Mesenchymal stem cell (in vitro differentiated cells and primary cell): ENCODE results near the gene TBXA2R.

Experiments
- DNase-seq: peaks from one replicate; pipeline ENCODE4 v3.0.0-alpha.2; 2013
- H2AFZ ChIP-seq: one replicate; pipeline ENCODE4 v1.6.1; 2013; ENCODE audit warnings: low read depth, mild to moderate bottlenecking, control low read depth, inconsistent platforms, low read length, moderate library complexity
- H2AK5ac ChIP-seq: 2 replicates; pipeline ENCODE4 v1.6.1; 2013; ENCODE audit warnings: low read length, moderate library complexity, mild to moderate bottlenecking, inconsistent platforms; ENCODE audit not compliant: severe bottlenecking
- H2BK120ac ChIP-seq: one replicate; pipeline ENCODE4 v1.6.1; 2013; ENCODE audit warnings: low read depth, mild to moderate bottlenecking, inconsistent platforms, low read length, moderate library complexity
- H2BK12ac ChIP-seq, 2 experiments: one replicate each; pipeline ENCODE4 v1.6.1; 2013; ENCODE audit warnings: inconsistent platforms in 2 of 2, low read length in 2 of 2, mild to moderate bottlenecking in 2 of 2, moderate library complexity in 2 of 2, control low read depth in 1 of 2
- H2BK15ac ChIP-seq: one replicate; pipeline ENCODE4 v1.6.1; 2013; ENCODE audit warnings: mild to moderate bottlenecking, low read depth, inconsistent platforms; ENCODE audit not compliant: poor library complexity, severe bottlenecking
- H2BK5ac ChIP-seq: 2 replicates; pipeline ENCODE4 v1.6.1; 2013; ENCODE audit warnings: low read depth, mild to moderate bottlenecking, low read length, control low read depth, inconsistent platforms; ENCODE audit not compliant: poor library complexity, severe bottlenecking
- H3K14ac ChIP-seq, 2 experiments: one replicate each; pipeline ENCODE4 v1.6.1; 2013; ENCODE audit warnings: inconsistent platforms in 2 of 2, low read length in 2 of 2, control low read depth in 1 of 2, mild to moderate bottlenecking in 1 of 2, moderate library complexity in 1 of 2
- H3K18ac ChIP-seq, 2 experiments: one replicate each; pipeline ENCODE4 v1.6.1; 2013; ENCODE audit warnings: inconsistent platforms in 2 of 2, low read length in 2 of 2, control low read depth in 1 of 2, low read depth in 1 of 2, mild to moderate bottlenecking in 1 of 2
- H3K23ac ChIP-seq, 2 experiments: one replicate each; pipeline ENCODE4 v1.6.1; 2013; ENCODE audit warnings: inconsistent platforms in 2 of 2, low read length in 2 of 2, mild to moderate bottlenecking in 2 of 2, moderate library complexity in 2 of 2, control low read depth in 1 of 2
- H3K27ac ChIP-seq: 2 replicates; pipeline ENCODE4 v1.5.1; 2013; ENCODE audit warnings: mild to moderate bottlenecking, moderate library complexity, low read length, control low read depth, inconsistent platforms; ENCODE audit not compliant: poor library complexity, severe bottlenecking
- H3K27me3 ChIP-seq, 2 experiments: 2 replicates each; pipeline versions ENCODE4 v1.6.1 to v1.7.0; 2013; ENCODE audit warnings: low read length in 2 of 2, mild to moderate bottlenecking in 2 of 2, moderate library complexity in 2 of 2, control low read depth in 1 of 2, inconsistent platforms in 1 of 2; ENCODE audit not compliant: control insufficient read depth in 1 of 2, insufficient read depth in 1 of 2
- H3K36me3 ChIP-seq, 2 experiments: 2 replicates each; pipeline versions ENCODE4 v1.6.1 to v1.7.0; 2013; ENCODE audit warnings: low read length in 2 of 2, control low read depth in 1 of 2, inconsistent platforms in 1 of 2, low read depth in 1 of 2, mild to moderate bottlenecking in 1 of 2; ENCODE audit not compliant: insufficient read depth in 2 of 2, control insufficient read depth in 1 of 2
- H3K4ac ChIP-seq, 2 experiments: one replicate each; pipeline ENCODE4 v1.6.1; 2013; ENCODE audit warnings: inconsistent platforms in 2 of 2, low read length in 2 of 2, mild to moderate bottlenecking in 2 of 2, moderate library complexity in 2 of 2, control low read depth in 1 of 2, low read depth in 1 of 2
- H3K4me1 ChIP-seq: 2 replicates; pipeline ENCODE4 v1.6.1; 2013; ENCODE audit warnings: low read depth, low read length, control low read depth; ENCODE audit not compliant: control insufficient read depth, insufficient read depth
- H3K4me2 ChIP-seq: 2 replicates; pipeline ENCODE4 v1.6.1; 2013; ENCODE audit warnings: low read length, mild to moderate bottlenecking, inconsistent platforms; ENCODE audit not compliant: poor library complexity, severe bottlenecking
- H3K4me3 ChIP-seq, 2 experiments: 2 replicates each; pipeline versions ENCODE4 v1.5.1 to v1.7.0; 2013; ENCODE audit warnings: low read length in 2 of 2, mild to moderate bottlenecking in 2 of 2, control low read depth in 1 of 2, low read depth in 1 of 2; ENCODE audit not compliant: insufficient read depth in 1 of 2
- H3K79me1 ChIP-seq: replicated peaks from 2 replicates; pipeline ENCODE4 v1.6.1; 2013; ENCODE audit warnings: mild to moderate bottlenecking, control low read depth, low read length, inconsistent platforms; ENCODE audit not compliant: poor library complexity, severe bottlenecking
- H3K9ac ChIP-seq: 2 replicates; pipeline ENCODE4 v1.7.0; 2013; ENCODE audit warnings: mild to moderate bottlenecking, low read length, moderate library complexity
- H3K9me3 ChIP-seq: 2 replicates; pipeline ENCODE4 v1.7.0; 2013; ENCODE audit warnings: mild to moderate bottlenecking, low read length; ENCODE audit not compliant: control insufficient read depth
- H4K8ac ChIP-seq: one replicate; pipeline ENCODE4 v1.6.1; 2013; ENCODE audit warnings: inconsistent platforms, mild to moderate bottlenecking, low read length, moderate library complexity
- H4K91ac ChIP-seq: one replicate; pipeline ENCODE4 v1.6.1; 2013; ENCODE audit warnings: mild to moderate bottlenecking, low read length, inconsistent platforms
- WGBS: methylation state at CpG from one replicate; pipeline ENCODE4 v1.1.7; 2013; ENCODE audit warnings: mixed read lengths; 5-methylcytosine and 5-hydroxymethylcytosine counted together

TBXA2R gene

GRCh38 chr19:3586707-3587346, 19.8 kb downstream of the TBXA2R start:
- peaks cover 10% of the 10 kb centered on the region for H3K4me1 ChIP-seq
- no peak overlapping the region for H3K27ac ChIP-seq
- no peak overlapping the region for H4K8ac ChIP-seq
- no peak overlapping the region for H2BK120ac ChIP-seq
- H3K4ac ChIP-seq = no peak overlapping the region
- H3K36me3 ChIP-seq = no peaks in the 10 kb centered on the region
- H3K27me3 ChIP-seq = peaks cover 5 to 16% of the 10 kb centered on the region in 2 experiments
- H2AFZ ChIP-seq = no peak overlapping the region
- H3K9ac ChIP-seq = no peak overlapping the region
- no peak overlapping the region for H3K14ac ChIP-seq
- no peak overlapping the region for H3K18ac ChIP-seq
- WGBS = 86% methylated on average over 30 of the region's 31 CpGs
- H2BK12ac ChIP-seq = no peak overlapping the region
- DNase-seq = no peak
- H3K4me2 ChIP-seq = no peak overlapping the region
- no peak overlapping the region for H2BK5ac ChIP-seq
- H3K4me3 ChIP-seq = no peak overlapping the region
- H3K23ac ChIP-seq = no peak overlapping the region
- no peak overlapping the region for H4K91ac ChIP-seq
- no peak overlapping the region for H2BK15ac ChIP-seq
- no peaks in the 10 kb centered on the region for H3K9me3 ChIP-seq
- H2AK5ac ChIP-seq = no peak overlapping the region
- H3K79me1 ChIP-seq = no peaks in the 10 kb centered on the region

DNA sequence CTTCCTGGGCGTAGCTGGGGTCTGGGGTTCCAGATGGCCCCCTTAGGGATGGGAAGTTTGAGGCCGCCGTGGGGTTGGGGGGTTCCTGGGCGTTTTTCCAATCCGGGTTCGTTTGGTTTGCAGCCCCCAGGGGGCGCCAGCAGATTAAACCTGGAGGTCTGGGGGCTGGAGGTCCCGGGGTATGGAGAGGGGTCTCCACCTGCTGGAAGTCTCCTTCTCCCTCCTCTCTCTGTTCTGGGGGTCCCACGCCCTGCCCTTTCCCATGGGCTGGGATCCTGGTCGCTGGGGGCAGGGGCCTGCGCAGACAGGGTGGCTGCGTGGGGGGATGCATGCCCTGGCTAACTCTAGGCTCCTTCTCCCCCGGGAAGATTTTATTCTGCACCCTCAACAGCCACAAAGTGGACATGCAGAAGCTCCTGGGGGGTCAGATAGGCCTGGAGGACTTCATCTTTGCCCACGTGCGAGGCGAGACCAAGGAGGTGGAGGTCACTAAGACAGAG, 20.5 kb downstream of the TBXA2R start:
- H2BK15ac ChIP-seq = peak overlapping the region; percentile 80
- peaks cover 5 to 16% of the 10 kb centered on the region in 2 experiments for H3K27me3 ChIP-seq
- H3K27ac ChIP-seq = no peak overlapping the region
- H3K9ac ChIP-seq = no peak overlapping the region
- WGBS = 41% methylated on average over 13 of the region's 16 CpGs
- H3K4me3 ChIP-seq = no peak overlapping the region
- H3K18ac ChIP-seq = peak overlapping the region in 1 of 2 experiments; percentile 62
- no peaks in the 10 kb centered on the region for H3K79me1 ChIP-seq
- no peaks in the 10 kb centered on the region for H3K36me3 ChIP-seq
- H4K91ac ChIP-seq = no peak overlapping the region
- no peak overlapping the region for H3K23ac ChIP-seq
- no peak overlapping the region for H2BK5ac ChIP-seq
- no peaks in the 10 kb centered on the region for H3K9me3 ChIP-seq
- peak overlapping the region; percentile 80 for H3K4me2 ChIP-seq
- H3K4ac ChIP-seq = no peak overlapping the region
- peaks cover 10% of the 10 kb centered on the region for H3K4me1 ChIP-seq
- DNase-seq = no peak
- no peak overlapping the region for H3K14ac ChIP-seq
- no peak overlapping the region for H2AK5ac ChIP-seq
- H2AFZ ChIP-seq = no peak overlapping the region
- no peak overlapping the region for H2BK12ac ChIP-seq
- H2BK120ac ChIP-seq = no peak overlapping the region
- peak overlapping the region; percentile 93 for H4K8ac ChIP-seq

DNA sequence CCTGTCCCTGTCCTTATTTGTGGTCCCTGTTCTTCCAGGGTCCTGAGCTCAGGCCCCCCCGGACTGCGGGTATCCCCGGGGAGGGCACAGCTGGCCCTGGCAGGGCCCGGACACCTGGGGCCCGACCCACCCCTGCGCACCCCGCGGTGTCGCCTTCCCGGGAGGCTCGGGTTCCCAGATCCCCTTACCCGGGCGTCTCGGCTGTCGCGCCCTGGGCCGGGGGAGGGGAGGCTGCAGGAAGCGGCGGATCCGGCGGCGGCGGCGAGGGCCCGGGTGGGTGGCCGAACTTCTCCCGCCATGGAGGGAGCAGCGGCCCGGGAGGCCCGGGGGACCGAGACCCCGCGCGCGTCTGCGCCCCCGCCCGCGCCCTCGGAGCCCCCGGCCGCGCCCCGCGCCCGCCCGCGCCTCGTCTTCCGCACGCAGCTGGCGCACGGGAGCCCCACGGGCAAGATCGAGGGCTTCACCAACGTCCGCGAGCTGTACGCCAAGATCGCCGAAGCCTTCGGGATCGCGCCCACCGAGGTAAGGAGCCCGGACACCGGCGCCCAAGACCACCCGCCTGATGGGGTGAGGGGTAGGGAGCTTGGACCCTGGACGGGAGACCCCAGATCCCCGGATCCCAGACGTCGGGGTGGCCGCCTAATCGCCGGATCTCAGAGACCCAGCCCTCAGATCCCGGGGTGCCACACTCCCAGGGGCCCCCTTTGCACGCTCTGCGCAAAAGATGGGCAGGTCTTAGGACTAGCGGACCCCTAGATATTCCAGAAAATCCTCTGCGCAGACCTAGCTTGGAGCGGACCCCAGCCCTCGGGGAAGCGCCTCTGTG, 21.2 kb downstream of the TBXA2R start, which contains the start of gene GIPC3:
Gene GIPC3, plus strand, starts transcription at position 178 of the 826 bp plus-strand sequence. Its CDS starts 120 bp downstream, at position 298.
- peaks cover 5 to 16% of the 10 kb centered on the region in 2 experiments for H3K27me3 ChIP-seq
- DNase-seq = no peak
- no peak within 1 kb of the TSS for H3K27ac ChIP-seq
- no peaks in the 10 kb centered on the region for H3K79me1 ChIP-seq
- no peak within 1 kb of the TSS for H2AFZ ChIP-seq
- 14% methylated on average over 60 of the region's 84 CpGs for WGBS
- H3K9ac ChIP-seq = no peak within 1 kb of the TSS
- peak within 1 kb of the TSS; percentile 80 for H3K4me2 ChIP-seq
- H4K8ac ChIP-seq = peak within 1 kb of the TSS; percentile 93
- peak within 1 kb of the TSS; percentile 82 for H4K91ac ChIP-seq
- no peaks in the 10 kb centered on the region for H3K9me3 ChIP-seq
- no peak within 1 kb of the TSS for H2BK5ac ChIP-seq
- no peak within 1 kb of the TSS for H3K23ac ChIP-seq
- no peaks in the 10 kb centered on the region for H3K36me3 ChIP-seq
- H2BK15ac ChIP-seq = peak within 1 kb of the TSS; percentile 80
- no peak within 1 kb of the TSS for H3K14ac ChIP-seq
- H3K4ac ChIP-seq = peak within 1 kb of the TSS in 1 of 2 experiments; percentile 50
- peaks cover 10% of the 10 kb centered on the region for H3K4me1 ChIP-seq
- peak within 1 kb of the TSS; percentile 37 to 41 for H3K4me3 ChIP-seq
- H2AK5ac ChIP-seq = no peak within 1 kb of the TSS
- peak within 1 kb of the TSS; percentile 68 to 70 for H3K18ac ChIP-seq
- H2BK12ac ChIP-seq = peak within 1 kb of the TSS in 1 of 2 experiments; percentile 31
- peak within 1 kb of the TSS; percentile 82 for H2BK120ac ChIP-seq
